Renal cortex interstitium (tissue), 15 donors: ENCODE measurements around the gene GAL. TPM values are rescaled to one million over a fixed set of nuclear protein-coding genes. Genes with fewer than 3 reads are reported as not detected.
A peak's percentile ranks its signal among the peaks of the same experiment; 100 is the strongest.
"Not testable (repeated sequence)": the region's sequence is repeated elsewhere in the genome, so short reads cannot be mapped to it uniquely, and the experiment has no call there.

Experiments
- DNase-seq, 11 donors: peaks; one replicate each; pipeline ENCODE4 v3.0.0-alpha.2; 2013; ENCODE audit warnings: low read depth in 9 of 11, low spot score in 4 of 11; ENCODE audit errors: extremely low read depth in 1 of 11
- long read RNA-seq, 16 experiments: transcript quantifications; one replicate each; lab custom pipeline, GENCODE V29; 2026
- polyA plus RNA-seq, 3 donors: library from polyadenylated mRNA; unstranded; fragments of 120-200 nt; gene quantifications; one replicate each; pipeline ENCODE4 v1.2.1, GENCODE V29; 2013; ENCODE audit not compliant: insufficient read length in 3 of 3

GAL gene
- under 1 TPM; 0.30 to 0.39 (median 0.33) TPM for polyA plus RNA-seq
- long read RNA-seq, donor 1, result 0 reads
- long read RNA-seq, donor 2, result 0 reads
- long read RNA-seq, donor 3, result 0 reads
- long read RNA-seq, donor 4, result 0 reads
- long read RNA-seq, donor 5, result 0 reads
- long read RNA-seq, donor 6, partial matches to known transcripts, result 0 of 2 reads
- long read RNA-seq, donor 6, other reads (novel, unspliced or antisense), result 0 of 2 reads
- long read RNA-seq, donor 7, result 0 reads
- long read RNA-seq, donor 8, result 0 reads
- long read RNA-seq, donor 9, result 0 reads
- long read RNA-seq, donor 10, result 0 reads
- long read RNA-seq, donor 11, result 0 reads
- long read RNA-seq, donor 12, partial matches to known transcripts, result 0 of 1 reads
- long read RNA-seq, donor 12, other reads (novel, unspliced or antisense), result 0 of 1 reads
- long read RNA-seq, donor 13, result 0 reads
- long read RNA-seq, donor 14, result 0 reads
- long read RNA-seq, donor 15, result 0 reads
- long read RNA-seq, donor 16, partial matches to known transcripts, result 0 of 2 reads
- long read RNA-seq, donor 16, other reads (novel, unspliced or antisense), result 0 of 2 reads

GRCh38 chr11:68684385-68685356 is at the start of gene GAL:
Gene GAL (plus strand): TSS chr11:68684544. CDS start chr11:68684924, 380 bp downstream.
- DNase-seq, result no peak

- not testable (repeated sequence) for DNase-seq
Measured at GRCh38 chr11:68634606-68635005, 49.7 kb upstream of the GAL start.

- DNase-seq, result not testable (repeated sequence)
Measured at GRCh38 chr11:68635172-68635571, 49.2 kb upstream of the GAL start.

GRCh38 chr11:68635883-68636282 is 48.5 kb upstream of the GAL start:
- not testable (repeated sequence) for DNase-seq

- DNase-seq, result not testable (repeated sequence)
Measured at GRCh38 chr11:68639322-68639721, 45.0 kb upstream of the GAL start.

- DNase-seq, result no peak
Measured at GRCh38 chr11:68641880-68642279, 42.5 kb upstream of the GAL start.

GRCh38 chr11:68643585-68643984 is 40.8 kb upstream of the GAL start:
- DNase-seq, result peak in 1 of 11 donors; percentile 18

- no peak for DNase-seq
Measured at GRCh38 chr11:68646832-68647231, 37.5 kb upstream of the GAL start.

GRCh38 chr11:68649851-68650555 is 34.3 kb upstream of the GAL start:
- no peak for DNase-seq

- DNase-seq, result no peak
Measured at GRCh38 chr11:68650801-68651200, 33.5 kb upstream of the GAL start.

- DNase-seq, result no peak
Measured at GRCh38 chr11:68651208-68651984, 32.9 kb upstream of the GAL start.

- DNase-seq, result no peak
Measured at GRCh38 chr11:68651985-68652682, 32.2 kb upstream of the GAL start.

GRCh38 chr11:68652683-68653156 is 31.6 kb upstream of the GAL start:
- no peak for DNase-seq

- DNase-seq, result no peak
Measured at GRCh38 chr11:68653486-68654430, 30.6 kb upstream of the GAL start.

GRCh38 chr11:68654978-68655377 is 29.4 kb upstream of the GAL start:
- no peak for DNase-seq

- no peak for DNase-seq
Measured at GRCh38 chr11:68655406-68655805, 28.9 kb upstream of the GAL start.
